Mesothelial cell of epicardium (in vitro differentiated cells): Measurements from ENCODE around the gene RBBP5. TPM values are rescaled to one million over a fixed set of nuclear protein-coding genes. Genes with fewer than 3 reads are reported as not detected.

Source experiments
- DNase-seq, 2 experiments: peaks; one replicate each; pipeline ENCODE4 v3.0.0; 2021; ENCODE audit warnings: low spot score in 2 of 2; ENCODE audit not compliant: unreplicated experiment in 2 of 2
- H3K27ac Mint-ChIP-seq: 2 replicates; pipeline ENCODE4 v1.8.0; 2021; ENCODE audit warnings: mixed read lengths
- H3K27me3 Mint-ChIP-seq: 2 replicates; pipeline ENCODE4 v1.8.0; 2021; ENCODE audit warnings: low read depth, mixed read lengths
- H3K36me3 Mint-ChIP-seq: 2 replicates; pipeline ENCODE4 v1.8.0; 2021; ENCODE audit warnings: mixed read lengths
- H3K4me1 Mint-ChIP-seq: 2 replicates; pipeline ENCODE4 v1.8.0; 2021; ENCODE audit warnings: mixed read lengths
- H3K4me3 Mint-ChIP-seq: 2 replicates; pipeline ENCODE4 v1.8.0; 2021; ENCODE audit warnings: mild to moderate bottlenecking, moderate library complexity, mixed read lengths
- H3K9me3 Mint-ChIP-seq: 2 replicates; pipeline ENCODE4 v1.8.0; 2021; ENCODE audit warnings: mixed read lengths
- CTCF ChIP-seq: fragments of 200-600 bp; sonication (generic); IDR thresholded peaks from one replicate; pipeline ENCODE4 v1.5.0; 2021; ENCODE audit warnings: antibody characterized with exemption; ENCODE audit not compliant: unreplicated experiment
- total RNA-seq: library from RNA; stranded (reverse); gene quantifications from 3 replicates; pipeline ENCODE4 v1.2.1, GENCODE V29; 2021

RBBP5 gene
- total RNA-seq, 1 donor from 2014 or later, result 15.7 TPM

DNA sequence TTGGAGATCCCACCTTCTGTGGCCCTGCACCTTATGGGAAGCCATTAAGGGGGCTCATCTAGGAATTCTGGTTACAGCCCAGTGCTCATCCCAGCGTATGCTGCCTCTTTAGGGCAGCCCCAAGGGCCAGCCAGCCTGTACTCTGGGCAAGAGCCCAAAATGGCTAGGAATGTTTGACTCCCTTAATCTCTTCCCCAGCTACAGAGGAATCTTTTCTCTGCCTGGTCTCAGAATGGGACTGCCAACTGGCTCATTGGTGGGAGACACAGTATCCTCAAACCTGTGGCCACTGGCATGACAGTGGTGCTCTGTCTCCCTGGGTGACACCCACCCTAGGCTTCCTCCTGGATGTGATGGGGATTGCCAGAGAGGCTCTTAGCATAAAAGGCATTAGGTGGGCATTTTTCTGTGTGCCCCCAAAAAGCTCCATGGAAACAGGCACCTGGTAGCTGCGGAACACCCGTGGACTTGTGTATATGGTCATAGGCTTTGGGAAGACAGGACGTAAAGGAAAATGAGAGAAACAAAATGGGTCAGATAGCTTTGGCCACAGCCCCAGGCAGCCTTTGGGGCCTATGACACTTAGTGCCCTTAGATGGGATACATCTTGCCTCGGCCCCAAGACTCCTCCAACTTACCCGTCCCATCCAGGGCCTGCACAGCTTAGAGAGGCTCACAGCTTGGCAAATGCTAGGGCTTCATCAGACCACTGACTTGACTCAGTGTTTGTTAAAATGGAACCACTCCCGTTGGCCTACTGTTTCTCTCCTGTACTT is 44.4 kb downstream of the RBBP5 start:
- H3K36me3 Mint-ChIP-seq, result peaks cover 3% of the 10 kb centered on the region
- no peak for DNase-seq
- no peak overlapping the region for H3K27ac Mint-ChIP-seq
- no peak overlapping the region for H3K4me3 Mint-ChIP-seq
- H3K4me1 Mint-ChIP-seq, result no peaks in the 10 kb centered on the region
- no peaks in the 10 kb centered on the region for H3K9me3 Mint-ChIP-seq
- no peaks in the 10 kb centered on the region for H3K27me3 Mint-ChIP-seq
- TF ChIP-seq CTCF, result no peak

DNA sequence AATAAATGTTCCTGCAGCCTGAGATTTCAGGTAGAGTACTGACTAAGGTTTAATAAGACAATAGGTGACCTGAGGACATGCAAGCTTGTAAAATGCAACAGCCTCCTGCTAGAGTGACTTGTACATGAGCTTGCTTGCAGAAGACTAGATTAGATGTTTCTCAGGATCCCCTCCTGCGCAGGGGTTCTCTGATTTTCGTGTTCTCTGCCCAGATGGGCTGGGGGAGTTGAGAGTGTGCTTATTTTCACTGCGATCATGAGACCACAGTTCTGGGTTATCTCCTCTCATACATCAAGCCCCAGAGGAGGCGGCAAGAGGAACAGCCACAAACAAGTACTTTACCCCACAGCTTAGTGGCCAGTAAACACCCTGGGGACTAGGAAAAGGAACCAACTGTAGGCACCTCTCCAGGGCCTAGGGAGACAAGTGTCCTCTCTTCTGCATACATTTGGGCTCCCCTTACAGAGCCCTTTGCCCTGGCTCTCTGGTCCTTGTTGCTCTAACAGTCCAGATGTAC is 45.5 kb downstream of the RBBP5 start:
- Mint-ChIP-seq H3K27me3 (no peaks in the 10 kb centered on the region), H3K36me3 (peaks cover 3% of the 10 kb centered on the region), H3K4me1 (no peaks in the 10 kb centered on the region), H3K9me3 (no peaks in the 10 kb centered on the region), H3K27ac (no peak overlapping the region), H3K4me3 (no peak overlapping the region)
- TF ChIP-seq CTCF, result no peak
- DNase-seq, result no peak

DNA sequence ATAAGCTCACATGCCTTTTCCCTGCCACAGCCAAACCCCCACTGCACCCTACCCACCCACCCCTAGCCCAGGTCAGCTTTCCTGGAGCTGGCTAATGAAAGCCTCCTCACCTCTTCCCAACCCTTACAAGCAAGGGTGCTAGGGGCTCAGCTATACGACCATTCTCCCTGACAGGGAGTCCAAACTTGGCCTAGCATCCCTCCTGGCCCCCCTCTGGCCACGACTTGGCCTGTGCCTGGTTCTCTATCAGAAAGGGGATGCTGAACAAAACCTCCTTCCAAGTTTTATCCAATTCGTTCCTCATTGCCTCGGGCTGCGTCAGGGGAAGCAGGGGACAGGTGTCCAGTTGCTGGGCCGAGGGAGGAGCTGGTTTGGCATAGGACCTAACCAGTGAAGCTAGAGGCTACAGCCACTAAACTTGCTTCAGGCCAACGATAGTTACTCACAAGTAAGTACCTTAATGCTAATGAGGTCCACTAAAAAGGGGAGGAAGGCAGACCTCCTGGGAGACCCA is 46.1 kb downstream of the RBBP5 start:
- H3K27me3 Mint-ChIP-seq, result no peaks in the 10 kb centered on the region
- no peaks in the 10 kb centered on the region for H3K36me3 Mint-ChIP-seq
- DNase-seq, result no peak
- no peaks in the 10 kb centered on the region for H3K9me3 Mint-ChIP-seq
- H3K27ac Mint-ChIP-seq, result no peak overlapping the region
- no peak overlapping the region for H3K4me3 Mint-ChIP-seq
- no peak for TF ChIP-seq CTCF
- no peaks in the 10 kb centered on the region for H3K4me1 Mint-ChIP-seq

DNA sequence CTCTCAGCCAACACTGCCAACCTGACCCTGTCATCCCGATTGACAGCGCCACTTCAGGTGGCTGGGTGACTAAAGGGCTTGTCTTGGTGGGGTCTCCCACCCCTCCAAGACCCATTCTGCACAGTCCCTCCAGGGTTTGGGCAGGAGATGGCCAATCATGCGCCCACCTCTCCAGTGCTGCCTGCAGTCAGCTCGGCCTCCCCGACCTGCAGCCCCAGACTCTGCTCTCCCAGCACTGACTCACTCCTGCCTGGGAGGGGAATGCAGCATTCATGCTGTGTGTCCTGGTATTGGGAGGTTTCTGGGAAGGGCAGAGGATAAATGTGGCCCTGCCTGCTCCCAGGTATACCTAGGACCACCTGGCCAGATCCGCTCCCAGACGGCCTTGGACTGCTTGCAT is 47.3 kb downstream of the RBBP5 start:
- TF ChIP-seq CTCF, result no peak
- Mint-ChIP-seq H3K27me3 (no peaks in the 10 kb centered on the region), H3K36me3 (no peaks in the 10 kb centered on the region), H3K4me3 (no peak overlapping the region), H3K4me1 (no peaks in the 10 kb centered on the region), H3K9me3 (no peaks in the 10 kb centered on the region), H3K27ac (no peak overlapping the region)
- DNase-seq, result no peak

DNA sequence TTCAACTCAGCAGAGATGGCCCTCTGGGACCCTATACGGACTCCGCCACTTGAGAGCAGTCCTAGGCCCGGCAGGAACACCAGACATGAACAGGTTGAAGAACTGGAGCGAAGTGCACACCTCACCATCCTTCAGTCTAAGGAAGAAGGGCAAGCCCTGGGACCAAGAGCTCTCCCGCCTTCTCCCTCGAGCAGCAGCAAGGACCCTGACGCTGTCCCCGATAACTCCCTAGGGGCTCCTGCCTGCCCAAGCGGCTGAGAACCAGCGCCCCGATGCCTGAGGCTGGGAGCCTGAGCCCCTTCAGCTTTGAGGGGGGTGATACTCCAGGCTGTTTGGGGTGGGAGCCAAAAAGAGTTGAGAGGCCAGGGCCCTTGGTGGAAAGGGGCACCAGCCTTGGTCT is 47.7 kb downstream of the RBBP5 start:
- Mint-ChIP-seq H3K27ac (no peak overlapping the region), H3K9me3 (no peaks in the 10 kb centered on the region), H3K4me1 (no peaks in the 10 kb centered on the region), H3K4me3 (no peak overlapping the region), H3K27me3 (no peaks in the 10 kb centered on the region), H3K36me3 (no peaks in the 10 kb centered on the region)
- no peak for DNase-seq
- TF ChIP-seq CTCF, result no peak
